CD4-positive, alpha-beta T cell treated with Interleukin-21 for 1 hour (primary cell): ENCODE measurements around the gene ETV3L.

Experiments used
- DNase-seq: peaks from one replicate; pipeline ENCODE4 v3.0.0-alpha.2; 2020

ETV3L gene

GRCh38 chr1:157131281-157131680, 31.7 kb upstream of the ETV3L start:
- no peak for DNase-seq

GRCh38 chr1:157124855-157125254, 25.2 kb upstream of the ETV3L start:
- DNase-seq: no peak

- DNase-seq: no peak
Observed at GRCh38 chr1:157119448-157119847, 19.8 kb upstream of the ETV3L start.

GRCh38 chr1:157119008-157119407, 19.4 kb upstream of the ETV3L start:
- DNase-seq: no peak

GRCh38 chr1:157117527-157118057, 18.0 kb upstream of the ETV3L start:
- DNase-seq: no peak

- no peak for DNase-seq
Observed at GRCh38 chr1:157116737-157117103, 17.1 kb upstream of the ETV3L start.

GRCh38 chr1:157115851-157116736, 16.5 kb upstream of the ETV3L start:
- DNase-seq: no peak

GRCh38 chr1:157115429-157115838, 15.8 kb upstream of the ETV3L start:
- DNase-seq: no peak

GRCh38 chr1:157114183-157115121, 14.8 kb upstream of the ETV3L start:
- no peak for DNase-seq

GRCh38 chr1:157113631-157114030, 14.0 kb upstream of the ETV3L start:
- no peak for DNase-seq

GRCh38 chr1:157113106-157113505, 13.5 kb upstream of the ETV3L start:
- DNase-seq: no peak

- no peak for DNase-seq
Observed at GRCh38 chr1:157112186-157112867, 12.7 kb upstream of the ETV3L start.

GRCh38 chr1:157111396-157112165, 12.0 kb upstream of the ETV3L start:
- no peak for DNase-seq

GRCh38 chr1:157110686-157111085, 11.1 kb upstream of the ETV3L start:
- DNase-seq: no peak

- no peak for DNase-seq
Observed at GRCh38 chr1:157110003-157110402, 10.4 kb upstream of the ETV3L start.

GRCh38 chr1:157108448-157108847, 8.8 kb upstream of the ETV3L start:
- no peak for DNase-seq

- DNase-seq: no peak
Observed at GRCh38 chr1:157107702-157108101, 8.1 kb upstream of the ETV3L start.

GRCh38 chr1:157106813-157107189, 7.2 kb upstream of the ETV3L start:
- DNase-seq: no peak

GRCh38 chr1:157105988-157106812, 6.6 kb upstream of the ETV3L start:
- DNase-seq: peak; percentile 16

- DNase-seq: no peak
Observed at GRCh38 chr1:157105298-157105987, 5.8 kb upstream of the ETV3L start.
